GM21390 (cell line): ENCODE measurements around the gene IL1RAPL1.

Experiments
- ATAC-seq: cut with Tn5 transposase; IDR thresholded peaks from one replicate; pipeline ENCODE4 v1.9.1; 2021; ENCODE audit not compliant: unreplicated experiment

Gene IL1RAPL1

GRCh38 chrX:28960063-28960462 is 372.8 kb downstream of the IL1RAPL1 start:
- ATAC-seq: no peak

- no peak for ATAC-seq
These were observed 379.1 kb downstream of the IL1RAPL1 start for GRCh38 chrX:28966331-28966730.

GRCh38 chrX:28969126-28969525 is 381.9 kb downstream of the IL1RAPL1 start:
- ATAC-seq: no peak

- no peak for ATAC-seq
These were observed 392.6 kb downstream of the IL1RAPL1 start for GRCh38 chrX:28979877-28980276.

- ATAC-seq: no peak
These were observed 394.7 kb downstream of the IL1RAPL1 start for GRCh38 chrX:28981952-28982351.

GRCh38 chrX:28988246-28988645 is 401.0 kb downstream of the IL1RAPL1 start:
- no peak for ATAC-seq

- no peak for ATAC-seq
These were observed 410.6 kb downstream of the IL1RAPL1 start for GRCh38 chrX:28997706-28998463.

- no peak for ATAC-seq
These were observed 411.4 kb downstream of the IL1RAPL1 start for GRCh38 chrX:28998609-28999135.

GRCh38 chrX:29012867-29013266 is 425.6 kb downstream of the IL1RAPL1 start:
- ATAC-seq: no peak

GRCh38 chrX:29023207-29023606 is 436.0 kb downstream of the IL1RAPL1 start:
- ATAC-seq: no peak

- no peak for ATAC-seq
These were observed 437.6 kb downstream of the IL1RAPL1 start for GRCh38 chrX:29024871-29025270.

GRCh38 chrX:29039501-29039900 is 452.3 kb downstream of the IL1RAPL1 start:
- no peak for ATAC-seq

GRCh38 chrX:29040160-29040559 is 452.9 kb downstream of the IL1RAPL1 start:
- ATAC-seq: no peak

GRCh38 chrX:29042341-29042740 is 455.1 kb downstream of the IL1RAPL1 start:
- ATAC-seq: no peak

GRCh38 chrX:29043746-29044145 is 456.5 kb downstream of the IL1RAPL1 start:
- no peak for ATAC-seq

GRCh38 chrX:29044423-29045184 is 457.4 kb downstream of the IL1RAPL1 start:
- no peak for ATAC-seq

- ATAC-seq: no peak
These were observed 478.2 kb downstream of the IL1RAPL1 start for GRCh38 chrX:29065477-29065876.

GRCh38 chrX:29066516-29066915 is 479.3 kb downstream of the IL1RAPL1 start:
- no peak for ATAC-seq

GRCh38 chrX:29067351-29067750 is 480.1 kb downstream of the IL1RAPL1 start:
- ATAC-seq: no peak

- ATAC-seq: no peak
These were observed 484.5 kb downstream of the IL1RAPL1 start for GRCh38 chrX:29071525-29072320.

GRCh38 chrX:29082558-29082957 is 495.3 kb downstream of the IL1RAPL1 start:
- ATAC-seq: no peak
